22Rv1 (cell line): ENCODE results near the gene ZKSCAN1.

Experiments
- H3K27ac ChIP-seq: fragments of 450-650 bp; 2 replicates; pipeline ENCODE4 v1.5.1; 2017
- ZFX ChIP-seq: fragments of 450-650 bp; IDR thresholded peaks from 2 replicates; pipeline ENCODE4 v1.6.1; 2017; ENCODE audit warnings: antibody characterized with exemption, borderline replicate concordance
- TF ChIP-seq, protein P1 (sequence below): fragments of 450-650 bp; IDR thresholded peaks from 2 replicates; pipeline ENCODE4 v1.5.1; 2017; ENCODE audit warnings: mild to moderate bottlenecking

Gene ZKSCAN1

GRCh38 chr7:100051611-100052010 is 36.2 kb downstream of the ZKSCAN1 start:
- no peak overlapping the region for H3K27ac ChIP-seq
- no peak for TF ChIP-seq ZFX
- TF ChIP-seq, protein P1, sequence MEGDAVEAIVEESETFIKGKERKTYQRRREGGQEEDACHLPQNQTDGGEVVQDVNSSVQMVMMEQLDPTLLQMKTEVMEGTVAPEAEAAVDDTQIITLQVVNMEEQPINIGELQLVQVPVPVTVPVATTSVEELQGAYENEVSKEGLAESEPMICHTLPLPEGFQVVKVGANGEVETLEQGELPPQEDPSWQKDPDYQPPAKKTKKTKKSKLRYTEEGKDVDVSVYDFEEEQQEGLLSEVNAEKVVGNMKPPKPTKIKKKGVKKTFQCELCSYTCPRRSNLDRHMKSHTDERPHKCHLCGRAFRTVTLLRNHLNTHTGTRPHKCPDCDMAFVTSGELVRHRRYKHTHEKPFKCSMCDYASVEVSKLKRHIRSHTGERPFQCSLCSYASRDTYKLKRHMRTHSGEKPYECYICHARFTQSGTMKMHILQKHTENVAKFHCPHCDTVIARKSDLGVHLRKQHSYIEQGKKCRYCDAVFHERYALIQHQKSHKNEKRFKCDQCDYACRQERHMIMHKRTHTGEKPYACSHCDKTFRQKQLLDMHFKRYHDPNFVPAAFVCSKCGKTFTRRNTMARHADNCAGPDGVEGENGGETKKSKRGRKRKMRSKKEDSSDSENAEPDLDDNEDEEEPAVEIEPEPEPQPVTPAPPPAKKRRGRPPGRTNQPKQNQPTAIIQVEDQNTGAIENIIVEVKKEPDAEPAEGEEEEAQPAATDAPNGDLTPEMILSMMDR, result no peak

DNA sequence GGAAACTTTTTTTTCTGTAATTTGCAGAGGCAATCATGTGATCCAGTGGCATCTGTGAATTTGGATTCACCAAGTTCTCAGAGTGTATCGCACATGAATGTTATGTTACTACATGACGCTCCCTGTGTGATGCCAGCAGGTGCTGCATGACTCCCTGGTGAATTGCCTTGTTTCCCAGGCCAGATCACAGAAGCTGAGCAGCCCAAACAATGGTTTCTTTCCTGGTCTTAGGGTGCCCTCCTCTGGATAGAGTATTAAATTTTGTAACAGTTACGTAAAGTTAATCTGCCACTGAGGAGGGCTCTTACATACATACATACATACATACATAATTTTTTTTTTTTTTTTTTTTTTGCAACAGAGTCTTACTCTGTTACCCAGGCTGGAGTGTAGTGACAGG is 37.8 kb downstream of the ZKSCAN1 start:
- TF ChIP-seq ZFX, result no peak
- TF ChIP-seq, protein P1, result peak; percentile 29
- H3K27ac ChIP-seq, result no peak overlapping the region

DNA sequence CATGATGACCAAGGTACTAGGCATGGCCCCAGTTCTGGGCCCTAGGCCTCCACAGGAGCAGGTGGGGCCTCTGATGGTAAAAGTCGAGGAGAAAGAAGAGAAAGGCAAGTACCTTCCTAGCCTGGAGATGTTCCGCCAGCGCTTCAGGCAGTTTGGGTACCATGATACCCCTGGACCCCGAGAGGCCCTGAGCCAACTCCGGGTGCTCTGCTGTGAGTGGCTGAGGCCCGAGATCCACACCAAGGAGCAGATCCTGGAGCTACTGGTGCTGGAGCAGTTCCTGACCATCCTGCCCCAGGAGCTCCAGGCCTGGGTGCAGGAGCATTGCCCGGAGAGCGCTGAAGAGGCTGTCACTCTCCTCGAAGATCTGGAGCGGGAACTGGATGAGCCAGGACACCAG is 41.6 kb downstream of the ZKSCAN1 start:
- TF ChIP-seq, protein P1, result no peak
- TF ChIP-seq ZFX, result no peak
- H3K27ac ChIP-seq, result no peak overlapping the region

DNA sequence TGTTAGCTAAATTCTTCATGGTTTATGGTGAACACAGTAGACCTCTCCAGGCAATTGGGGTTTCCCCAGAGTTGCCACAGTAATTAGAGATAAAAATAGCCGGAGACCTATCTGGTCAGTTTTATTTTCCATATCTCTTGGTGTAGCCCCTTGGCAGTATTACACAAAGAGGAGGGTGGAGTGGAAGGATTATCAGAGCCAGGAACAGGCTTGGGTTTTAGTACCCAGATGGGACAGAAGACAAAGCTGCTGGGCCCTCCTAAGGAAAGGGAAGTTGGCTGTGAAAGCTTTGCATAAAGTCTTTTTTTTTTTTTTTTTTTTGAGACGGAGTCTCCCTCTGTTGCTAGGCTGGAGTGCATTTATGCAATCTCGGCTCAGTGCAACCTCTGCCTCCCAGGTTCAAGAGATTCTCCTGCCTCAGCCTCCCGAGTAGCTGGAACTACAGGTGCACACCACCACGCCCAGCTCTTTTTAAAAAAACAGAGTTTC is 43.9 kb downstream of the ZKSCAN1 start:
- no peak overlapping the region for H3K27ac ChIP-seq
- TF ChIP-seq, protein P1, result no peak
- no peak for TF ChIP-seq ZFX

DNA sequence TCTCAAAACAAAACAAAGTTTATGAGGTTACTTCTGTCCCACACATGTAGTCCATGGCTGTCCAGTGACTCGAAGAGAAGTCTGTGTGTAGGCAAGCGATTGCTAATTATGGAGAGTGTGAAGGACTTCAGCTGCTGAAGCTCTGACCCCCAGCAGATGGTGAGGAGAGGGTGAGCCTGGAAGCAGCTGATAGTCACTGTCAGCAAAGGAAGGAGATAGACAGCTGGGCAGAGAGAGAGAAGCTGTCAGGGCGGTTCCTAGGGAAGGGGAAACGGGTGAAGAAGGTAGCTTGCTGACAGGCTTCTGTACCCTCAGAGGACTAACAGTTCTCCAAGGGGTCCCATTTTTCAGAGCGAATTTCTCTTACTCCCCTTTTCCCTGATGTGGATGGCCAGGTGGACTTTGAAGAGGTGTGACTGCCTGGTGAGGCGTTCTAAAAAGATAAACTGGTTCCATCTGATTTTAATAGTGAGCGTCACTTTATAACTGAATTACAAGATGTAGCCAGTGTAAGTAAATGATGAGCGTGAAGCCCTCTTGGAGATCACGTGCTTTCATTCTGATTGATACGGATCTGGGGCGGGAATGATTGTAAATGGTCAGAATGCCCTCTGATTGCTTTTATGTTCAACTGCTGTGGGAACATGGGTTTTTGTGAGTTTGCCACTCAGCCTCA is 46.3 kb downstream of the ZKSCAN1 start:
- no peak overlapping the region for H3K27ac ChIP-seq
- TF ChIP-seq, protein P1, result no peak
- no peak for TF ChIP-seq ZFX

DNA sequence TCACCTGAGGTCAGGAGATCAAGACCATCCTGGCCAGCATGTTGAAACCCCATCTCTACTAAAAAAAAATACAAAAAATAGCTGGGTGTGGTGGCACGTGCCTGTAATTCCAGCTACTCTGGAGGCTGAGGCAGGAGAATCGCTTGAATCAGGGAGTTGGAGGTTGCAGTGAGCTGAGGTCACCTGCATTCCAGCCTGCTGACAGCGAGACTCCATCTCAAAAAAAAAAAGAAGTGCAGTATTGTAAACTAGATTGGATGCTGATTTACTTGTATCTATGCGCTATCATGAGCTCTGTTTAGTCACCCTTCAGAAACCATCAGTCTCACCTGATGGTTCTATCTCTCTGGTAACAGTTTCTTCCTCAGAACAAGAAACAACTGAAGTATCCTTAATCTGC is 48.0 kb downstream of the ZKSCAN1 start:
- TF ChIP-seq, protein P1, result no peak
- no peak for TF ChIP-seq ZFX
- H3K27ac ChIP-seq, result no peak overlapping the region

DNA sequence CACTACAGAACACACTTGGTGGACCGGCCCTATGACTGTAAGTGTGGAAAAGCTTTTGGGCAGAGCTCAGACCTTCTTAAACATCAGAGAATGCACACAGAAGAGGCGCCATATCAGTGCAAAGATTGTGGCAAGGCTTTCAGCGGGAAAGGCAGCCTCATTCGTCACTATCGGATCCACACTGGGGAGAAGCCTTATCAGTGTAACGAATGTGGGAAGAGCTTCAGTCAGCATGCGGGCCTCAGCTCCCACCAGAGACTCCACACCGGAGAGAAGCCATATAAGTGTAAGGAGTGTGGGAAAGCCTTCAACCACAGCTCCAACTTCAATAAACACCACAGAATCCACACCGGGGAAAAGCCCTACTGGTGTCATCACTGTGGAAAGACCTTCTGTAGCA is 48.8 kb downstream of the ZKSCAN1 start:
- H3K27ac ChIP-seq, result no peak overlapping the region
- TF ChIP-seq, protein P1, result no peak
- no peak for TF ChIP-seq ZFX
